Measurements from ENCODE around the gene STAG1.
"Not testable (repeated sequence)": the region's sequence is repeated elsewhere in the genome, so short reads cannot be mapped to it uniquely, and the experiment has no call there.

Gene STAG1

DNA sequence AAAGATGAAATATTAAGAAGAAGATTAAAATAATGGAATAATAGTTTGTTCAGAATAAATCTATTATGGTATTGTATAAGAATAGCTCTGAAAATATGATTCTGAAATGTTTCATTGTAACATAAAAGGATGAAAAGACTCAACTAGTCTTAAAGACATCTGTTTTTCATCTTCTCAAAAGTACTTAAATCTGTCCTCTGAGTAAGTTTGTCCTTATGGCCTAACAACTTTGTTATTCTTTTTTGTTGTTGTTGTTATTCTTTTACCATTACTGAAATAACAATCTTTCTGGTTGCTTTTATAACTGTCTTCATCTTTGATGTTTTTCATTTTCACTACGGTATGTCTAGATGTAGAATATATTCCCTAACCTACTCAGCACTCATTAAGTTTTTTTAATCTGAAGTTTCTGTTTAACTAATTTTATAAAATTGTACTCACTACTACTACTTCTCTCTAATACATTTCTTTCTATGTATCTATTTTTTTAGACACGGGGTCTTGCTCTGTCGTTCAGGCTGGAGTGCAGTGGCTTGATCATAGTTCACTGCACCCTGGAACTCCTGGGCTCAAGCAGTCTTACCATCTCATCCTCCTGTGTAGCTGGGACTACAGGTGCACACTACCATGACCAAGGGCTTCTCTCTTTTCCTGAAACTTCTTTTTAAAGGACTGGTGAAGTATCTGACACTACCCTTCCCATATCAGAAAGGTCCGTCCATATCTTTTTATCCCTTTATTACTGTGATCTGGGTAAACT, 261.4 kb downstream of the STAG1 start:
- DNase-seq = no peak

DNA sequence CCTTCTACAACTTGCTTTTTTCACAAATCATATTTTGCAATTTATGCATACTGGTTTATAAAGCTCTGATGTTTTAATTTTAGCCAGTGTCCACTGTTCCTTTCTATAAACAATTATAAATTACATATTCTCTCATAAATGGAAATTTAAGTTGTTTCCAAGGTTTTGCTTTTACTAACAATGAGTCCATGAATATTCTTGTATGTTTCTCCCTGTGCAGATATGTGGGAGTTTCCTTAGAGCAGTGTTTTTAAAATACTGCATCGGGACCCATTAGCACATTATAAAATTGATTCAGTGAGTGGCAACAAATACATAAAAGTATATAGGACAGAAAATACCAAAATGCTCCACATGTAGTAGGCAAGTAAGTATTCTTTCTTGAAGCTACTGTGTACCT, 266.4 kb downstream of the STAG1 start:
- DNase-seq = no peak

GRCh38 chr3:136476280-136476679, 275.9 kb downstream of the STAG1 start:
- DNase-seq = no peak

GRCh38 chr3:136474876-136475275, 277.3 kb downstream of the STAG1 start:
- DNase-seq = not testable (repeated sequence)

- peak; percentile 84 for DNase-seq
Measured at GRCh38 chr3:136473716-136474326, 278.4 kb downstream of the STAG1 start.

GRCh38 chr3:136465296-136465695, 286.9 kb downstream of the STAG1 start:
- peak; percentile 59 for DNase-seq

DNA sequence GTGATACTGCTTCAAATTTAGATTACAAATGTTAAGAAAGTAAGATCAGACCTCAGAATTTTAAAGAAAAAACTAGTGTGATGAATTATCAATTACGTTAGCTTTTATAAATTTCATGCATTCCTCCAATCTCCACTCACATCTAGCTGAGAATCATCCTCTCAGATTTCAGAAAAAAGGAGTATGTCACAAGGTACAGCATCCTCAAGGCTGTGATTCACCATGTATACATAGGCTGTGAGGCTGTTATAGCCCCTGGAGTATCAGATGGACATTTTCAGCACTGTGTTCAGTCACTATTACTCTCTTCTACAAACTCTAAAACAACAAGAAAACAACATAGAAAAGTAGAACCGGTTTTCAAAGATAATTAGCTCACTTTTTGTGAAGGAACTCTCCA, 287.7 kb downstream of the STAG1 start:
- peak; percentile 90 for DNase-seq

DNA sequence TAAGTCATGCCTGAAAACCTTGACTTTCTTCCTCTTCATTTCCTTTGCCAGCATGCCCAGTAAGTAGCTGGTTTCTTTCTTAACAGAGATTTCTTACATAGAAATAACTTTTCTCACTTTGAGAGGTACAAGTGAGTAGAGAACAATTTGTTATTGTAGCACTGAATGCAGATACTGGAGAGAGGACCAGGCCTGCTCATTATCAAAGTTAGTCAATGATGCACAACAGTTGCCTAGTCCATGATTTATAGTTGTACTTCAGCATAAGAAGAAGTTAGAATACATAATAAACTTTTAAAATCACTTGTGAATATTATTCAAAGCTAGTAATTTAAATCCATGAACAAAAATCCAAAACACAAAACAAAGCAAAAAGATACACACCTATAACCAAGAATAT, 289.0 kb downstream of the STAG1 start:
- no peak for DNase-seq

GRCh38 chr3:136457793-136458192, 294.4 kb downstream of the STAG1 start:
- DNase-seq = no peak

DNA sequence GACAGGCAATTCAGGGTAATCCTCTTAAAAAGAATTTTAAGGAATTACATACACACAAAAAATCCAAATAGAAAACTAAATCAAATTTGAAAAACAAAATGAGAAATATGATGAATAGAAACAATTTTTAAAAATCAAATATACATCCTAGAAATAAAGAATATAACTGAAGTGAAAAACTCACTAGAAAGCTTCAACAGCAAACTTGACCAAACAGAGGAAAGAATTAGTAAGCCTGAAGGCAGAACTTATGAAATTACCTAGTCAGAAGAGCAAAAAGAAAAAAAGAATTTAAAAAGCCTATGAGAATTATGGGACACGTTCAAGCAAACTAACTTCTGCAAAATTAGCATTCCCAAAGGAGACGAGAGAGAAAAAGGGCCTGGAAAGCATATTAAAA, 296.0 kb downstream of the STAG1 start:
- no peak for DNase-seq

DNA sequence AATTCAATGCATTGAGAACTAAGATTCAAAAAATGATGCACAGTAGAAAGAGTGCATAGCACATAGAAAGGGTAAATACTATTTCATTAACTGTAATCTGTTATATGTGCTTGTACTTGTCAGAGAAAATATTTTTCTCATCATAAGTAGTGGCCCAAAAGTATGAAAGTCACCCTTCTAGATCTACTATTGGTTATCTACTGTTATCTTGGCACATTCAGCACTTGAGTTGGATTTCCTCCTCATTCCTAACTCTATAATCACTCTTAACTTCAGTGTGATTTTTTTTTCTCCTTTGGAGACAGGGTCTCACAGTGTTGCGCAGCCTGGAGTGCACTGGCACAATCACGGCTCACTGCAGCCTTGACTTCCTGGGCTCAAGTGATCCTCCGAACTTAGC, 307.6 kb downstream of the STAG1 start:
- no peak for DNase-seq

DNA sequence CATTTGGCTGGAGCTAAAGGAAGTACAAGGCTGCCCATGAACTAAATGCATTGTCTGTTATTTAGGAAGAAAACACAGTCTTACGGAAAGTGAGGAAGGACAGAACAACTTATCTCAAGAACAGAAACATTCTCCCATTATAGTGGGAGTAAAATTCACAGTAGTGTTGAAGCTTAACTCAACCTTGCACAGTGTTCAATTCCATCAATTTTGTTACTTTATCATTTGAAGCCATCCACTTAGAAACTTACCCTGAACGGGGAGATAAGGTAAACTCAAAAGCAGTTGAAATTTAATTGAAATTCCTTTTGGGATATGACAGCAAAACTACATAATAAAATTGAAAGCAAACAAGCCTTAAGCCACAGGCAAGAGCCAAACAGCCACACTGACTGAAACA, 315.1 kb downstream of the STAG1 start:
- no peak for DNase-seq

GRCh38 chr3:136434429-136434828, 317.7 kb downstream of the STAG1 start:
- DNase-seq = no peak

- DNase-seq = no peak
Measured at GRCh38 chr3:136432685-136433084, 319.5 kb downstream of the STAG1 start.

- no peak for DNase-seq
Measured at GRCh38 chr3:136428167-136428566, 324.0 kb downstream of the STAG1 start.

DNA sequence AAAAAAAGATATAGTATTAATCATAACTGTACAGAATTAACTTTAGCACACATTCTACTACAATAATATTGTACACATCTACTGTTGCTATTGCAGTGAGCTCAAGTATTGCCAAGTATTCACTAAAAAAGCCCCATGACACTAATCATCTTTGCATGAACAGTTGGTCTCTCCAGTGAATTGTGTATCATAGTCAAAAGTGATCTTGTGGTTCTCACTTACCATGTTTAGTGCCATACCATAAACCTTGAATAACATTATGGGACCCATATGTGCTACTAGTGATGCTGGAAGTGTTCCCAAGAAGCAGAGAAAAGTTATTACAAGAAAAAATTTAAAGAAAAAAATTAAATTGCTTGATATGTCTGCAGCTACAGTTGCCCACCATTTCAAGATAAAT, 324.9 kb downstream of the STAG1 start:
- no peak for DNase-seq

- DNase-seq = no peak
Measured at GRCh38 chr3:136414476-136414875, 337.7 kb downstream of the STAG1 start.

GRCh38 chr3:136412307-136412706, 339.9 kb downstream of the STAG1 start:
- no peak for DNase-seq

- DNase-seq = no peak
Measured at GRCh38 chr3:136409549-136409948, 342.6 kb downstream of the STAG1 start.

DNA sequence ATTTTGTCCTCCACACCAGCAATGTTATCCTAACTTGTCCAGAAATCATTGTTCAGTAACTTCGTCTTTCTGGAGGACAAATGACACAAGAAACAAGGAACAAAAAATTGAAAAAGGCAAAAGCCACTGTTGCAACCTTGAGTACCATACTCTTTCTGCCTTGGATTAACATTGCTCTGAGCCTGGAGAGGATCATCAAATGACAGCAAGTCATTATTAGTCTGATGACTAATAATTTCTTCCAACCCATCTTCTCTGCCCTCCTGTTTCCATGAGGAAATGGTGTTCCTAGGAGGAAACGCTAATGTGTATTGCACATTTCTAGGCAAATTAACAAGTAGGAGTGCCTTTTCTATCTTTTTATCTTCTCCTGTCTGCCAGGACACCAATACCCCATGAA, 348.1 kb downstream of the STAG1 start:
- no peak for DNase-seq

- DNase-seq = peak; percentile 35
Measured at GRCh38 chr3:136396916-136397315, 355.3 kb downstream of the STAG1 start.

- DNase-seq = no peak
Measured at GRCh38 chr3:136390574-136390973, 361.6 kb downstream of the STAG1 start.

DNA sequence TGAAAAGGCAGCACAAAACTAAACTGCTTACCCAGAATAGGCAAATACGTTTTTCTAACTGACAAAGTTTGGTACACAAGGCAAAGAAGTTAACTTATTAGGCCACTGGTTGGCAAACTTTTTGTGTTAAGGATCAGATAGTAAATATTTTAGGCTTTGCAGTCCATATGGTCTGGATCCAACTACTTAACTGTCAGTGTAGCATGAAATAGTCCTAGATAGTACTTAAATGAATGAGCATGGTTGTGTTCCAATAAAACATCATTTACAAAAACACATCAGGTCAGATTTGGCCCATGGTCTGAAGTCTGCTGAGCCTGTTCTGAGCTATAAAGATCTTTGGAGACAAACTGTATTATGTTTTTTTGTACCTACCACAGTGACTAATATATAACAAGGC, 365.1 kb downstream of the STAG1 start:
- no peak for DNase-seq

DNA sequence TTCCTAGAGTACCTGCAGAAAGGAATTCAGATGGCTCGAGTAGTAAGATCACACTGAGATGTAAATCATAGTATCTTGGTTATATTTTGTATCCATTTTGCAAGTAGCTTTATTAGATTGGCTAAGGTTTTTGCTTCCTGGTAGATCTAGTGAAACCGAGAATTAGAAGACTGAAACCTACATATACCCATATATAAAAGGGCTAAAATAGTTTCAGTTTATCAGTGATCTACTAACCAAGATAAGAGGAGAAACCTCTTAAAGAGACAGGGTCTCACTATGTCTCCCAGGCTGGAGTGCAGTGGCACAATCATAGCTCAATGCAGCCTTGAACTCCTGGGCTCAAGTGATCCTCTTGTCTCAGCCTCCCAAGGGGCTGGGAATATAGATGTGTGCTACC, 366.7 kb downstream of the STAG1 start:
- DNase-seq = no peak

DNA sequence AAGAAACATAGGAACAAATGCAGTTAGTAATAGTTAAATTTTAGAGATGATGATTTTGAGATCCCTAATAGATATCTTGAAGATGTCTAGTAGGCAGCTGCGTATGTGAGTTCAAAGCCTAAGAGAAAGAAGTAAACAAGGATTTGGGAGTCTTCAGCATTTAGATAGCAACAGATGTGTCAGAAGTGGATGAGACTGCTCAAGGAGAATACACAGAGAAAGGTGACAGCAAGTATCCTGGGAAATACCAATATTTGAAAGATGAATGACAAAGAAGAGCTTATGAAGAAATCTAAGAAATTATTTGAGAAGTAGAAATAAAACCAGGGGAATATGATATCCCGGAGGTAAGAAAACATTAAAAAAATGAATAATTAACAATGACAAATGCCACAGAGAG, 371.1 kb downstream of the STAG1 start:
- no peak for DNase-seq
